ENCODE results near the gene STK10. TPM values are rescaled to one million over a fixed set of nuclear protein-coding genes. Genes with fewer than 3 reads are reported as not detected.

Gene STK10
- total RNA-seq, 1 experiment from 2014 or later = 8.0 TPM

Other genes with a start within 250 kb of the STK10 start
- 71.1 and 106 TPM in 2 replicates for gene FBXW11, start 181.6 kb downstream of the STK10 start, total RNA-seq (2014; rRNA removed; shearing (Covaris generic); ENCODE audit: low replicate concordance)
- not detected in 2 replicates for gene EFCAB9, start 5.9 kb upstream of the STK10 start, total RNA-seq (2014; rRNA removed; shearing (Covaris generic); ENCODE audit: low replicate concordance)
- 28.8 and 43.0 TPM in 2 replicates for gene UBTD2, start 95.5 kb upstream of the STK10 start, total RNA-seq (2014; rRNA removed; shearing (Covaris generic); ENCODE audit: low replicate concordance)